H9 (cell line): ENCODE measurements around the gene MTA1. TPM values are rescaled to one million over a fixed set of nuclear protein-coding genes. Genes with fewer than 3 reads are reported as not detected.

ENCODE experiments used
- DNase-seq: peaks from one replicate; pipeline ENCODE4 v3.0.0-alpha.2; 2017
- H2AFZ ChIP-seq: one replicate; pipeline ENCODE4 v1.6.1; 2013; ENCODE audit warnings: mild to moderate bottlenecking, low read length, control low read depth, moderate library complexity
- H2AK5ac ChIP-seq: 2 replicates; pipeline ENCODE4 v1.6.1; 2013; ENCODE audit warnings: low read length, control low read depth, mixed read lengths; ENCODE audit not compliant: insufficient read length
- H2BK120ac ChIP-seq: one replicate; pipeline ENCODE4 v1.6.1; 2013; ENCODE audit warnings: low read depth, mild to moderate bottlenecking, low read length, control low read depth, inconsistent platforms; ENCODE audit not compliant: poor library complexity, severe bottlenecking
- H2BK12ac ChIP-seq: 2 replicates; pipeline ENCODE4 v1.6.1; 2013; ENCODE audit warnings: low read length, control low read depth, mixed read lengths, low read depth; ENCODE audit not compliant: insufficient read length
- H2BK15ac ChIP-seq: 2 replicates; pipeline ENCODE4 v1.6.1; 2013; ENCODE audit warnings: low read depth, low read length, control low read depth
- H2BK20ac ChIP-seq: one replicate; pipeline ENCODE4 v1.6.1; 2013; ENCODE audit warnings: low read depth, mild to moderate bottlenecking, low read length, control low read depth, inconsistent platforms; ENCODE audit not compliant: poor library complexity, severe bottlenecking
- H2BK5ac ChIP-seq: 2 replicates; pipeline ENCODE4 v1.6.1; 2013; ENCODE audit warnings: low read length, control low read depth, mixed read lengths; ENCODE audit not compliant: insufficient read length
- H3K14ac ChIP-seq: 2 replicates; pipeline ENCODE4 v1.6.1; 2013; ENCODE audit warnings: low read length, control low read depth; ENCODE audit not compliant: insufficient read depth
- H3K18ac ChIP-seq: 2 replicates; pipeline ENCODE4 v1.6.1; 2013; ENCODE audit warnings: low read depth, mild to moderate bottlenecking, mixed read lengths, low read length, control low read depth; ENCODE audit not compliant: insufficient read length
- H3K23ac ChIP-seq: 2 replicates; pipeline ENCODE4 v1.6.1; 2013; ENCODE audit warnings: low read length, control low read depth, mixed read lengths, low read depth; ENCODE audit not compliant: insufficient read length
- H3K23me2 ChIP-seq: 2 replicates; pipeline ENCODE4 v1.6.1; 2013; ENCODE audit warnings: low read depth, mild to moderate bottlenecking, mixed read lengths, low read length, control low read depth; ENCODE audit not compliant: insufficient read length, poor library complexity, severe bottlenecking
- H3K27ac ChIP-seq: 2 replicates; pipeline ENCODE4 v1.5.1; 2013; ENCODE audit warnings: low read length, control low read depth, mixed read lengths, low read depth; ENCODE audit not compliant: insufficient read length
- H3K27me3 ChIP-seq: 2 replicates; pipeline ENCODE4 v1.6.1; 2013; ENCODE audit warnings: low read length, control low read depth, inconsistent platforms; ENCODE audit not compliant: insufficient read depth
- H3K4ac ChIP-seq: 2 replicates; pipeline ENCODE4 v1.6.1; 2013; ENCODE audit warnings: low read depth, mild to moderate bottlenecking, control low read depth, inconsistent platforms, low read length, moderate library complexity
- H3K4me1 ChIP-seq: 2 replicates; pipeline ENCODE4 v1.6.1; 2013; ENCODE audit warnings: low read length, control low read depth, inconsistent platforms; ENCODE audit not compliant: insufficient read depth
- H3K4me2 ChIP-seq: 2 replicates; pipeline ENCODE4 v1.6.1; 2013; ENCODE audit warnings: low read length, control low read depth, mixed read lengths; ENCODE audit not compliant: insufficient read length, insufficient read depth
- H3K56ac ChIP-seq: 2 replicates; pipeline ENCODE4 v1.6.1; 2013; ENCODE audit warnings: low read depth, mild to moderate bottlenecking, mixed read lengths, low read length, control low read depth; ENCODE audit not compliant: insufficient read length
- H3K79me1 ChIP-seq: 2 replicates; pipeline ENCODE4 v1.6.1; 2013; ENCODE audit warnings: low read depth, mild to moderate bottlenecking, moderate library complexity, low read length, control low read depth, inconsistent platforms; ENCODE audit not compliant: insufficient read depth, poor library complexity, severe bottlenecking
- H3K79me2 ChIP-seq: 2 replicates; pipeline ENCODE4 v1.6.1; 2013; ENCODE audit warnings: low read length, control low read depth, inconsistent platforms; ENCODE audit not compliant: insufficient read depth
- H3K9ac ChIP-seq: 2 replicates; pipeline ENCODE4 v1.6.1; 2013; ENCODE audit warnings: low read length, control low read depth, mixed read lengths; ENCODE audit not compliant: insufficient read length; ENCODE audit errors: extremely low read depth
- H3K9me3 ChIP-seq: one replicate; pipeline ENCODE4 v1.6.1; 2013; ENCODE audit warnings: low read depth, low read length, inconsistent platforms; ENCODE audit not compliant: control insufficient read depth
- H3T11ph ChIP-seq: one replicate; pipeline ENCODE4 v1.6.1; 2013; ENCODE audit warnings: mild to moderate bottlenecking, low read length, control low read depth, inconsistent platforms
- H4K20me1 ChIP-seq: one replicate; pipeline ENCODE4 v1.6.1; 2013; ENCODE audit not compliant: control insufficient read depth, insufficient read length, insufficient read depth
- H4K5ac ChIP-seq: 2 replicates; pipeline ENCODE4 v1.6.1; 2013; ENCODE audit warnings: low read depth, mild to moderate bottlenecking, mixed read lengths, low read length, control low read depth; ENCODE audit not compliant: insufficient read length
- H4K8ac ChIP-seq: replicated peaks from 2 replicates; pipeline ENCODE4 v1.6.1; 2013; ENCODE audit warnings: low read length, control low read depth, mixed read lengths, low read depth; ENCODE audit not compliant: insufficient read length
- H4K91ac ChIP-seq: 2 replicates; pipeline ENCODE4 v1.6.1; 2013; ENCODE audit warnings: low read depth, mild to moderate bottlenecking, moderate library complexity, mixed read lengths, low read length, control low read depth; ENCODE audit not compliant: insufficient read length
- H3K27ac Mint-ChIP-seq, 3 experiments: 2 replicates in 2 of 3; 3 replicates in 1 of 3; pipeline ENCODE4 v1.8.0; 2020 to 2021; ENCODE audit warnings: mixed read lengths in 3 of 3, mild to moderate bottlenecking in 1 of 3, moderate library complexity in 1 of 3
- H3K27me3 Mint-ChIP-seq: 2 replicates; pipeline ENCODE4 v1.8.0; 2021; ENCODE audit warnings: low read depth, mild to moderate bottlenecking, moderate library complexity, mixed read lengths
- H3K36me3 Mint-ChIP-seq, 3 experiments: 2 replicates in 2 of 3; 3 replicates in 1 of 3; pipeline ENCODE4 v1.8.0; 2020 to 2021; ENCODE audit warnings: low read depth in 3 of 3, mixed read lengths in 3 of 3; ENCODE audit not compliant: insufficient read depth in 1 of 3
- H3K4me1 Mint-ChIP-seq, 2 experiments: 2 replicates each; pipeline ENCODE4 v1.8.0; 2020; ENCODE audit warnings: mixed read lengths in 2 of 2
- H3K4me3 Mint-ChIP-seq, 2 experiments: 2 replicates in 1 of 2; 3 replicates in 1 of 2; pipeline ENCODE4 v1.8.0; 2020 to 2021; ENCODE audit warnings: mild to moderate bottlenecking in 2 of 2, mixed read lengths in 2 of 2, moderate library complexity in 1 of 2
- H3K9me3 Mint-ChIP-seq, 2 experiments: 2 replicates in 1 of 2; 3 replicates in 1 of 2; pipeline ENCODE4 v1.8.0; 2020; ENCODE audit warnings: mild to moderate bottlenecking in 2 of 2, mixed read lengths in 2 of 2, moderate library complexity in 1 of 2
- CTCF ChIP-seq: fragments of 200-600 bp; sonication (generic); conservative IDR thresholded peaks from 3 replicates; pipeline ENCODE4 v1.8.0; 2021; ENCODE audit warnings: antibody characterized with exemption, mild to moderate bottlenecking
- WGBS: extraction: QIAGEN DNeasy Blood & Tissue Kit; methylation state at CpG from one replicate; pipeline ENCODE4 v1.1.7; 2013; ENCODE audit warnings: missing lambda C conversion rate, low lambda C conversion rate, mixed read lengths; ENCODE audit not compliant: insufficient read length; ENCODE audit errors: extremely low coverage; 5-methylcytosine and 5-hydroxymethylcytosine counted together
- total RNA-seq: library from RNA; stranded (reverse); gene quantifications from 2 replicates; pipeline ENCODE4 v1.2.1, GENCODE V29; 2021

The MTA1 gene
- total RNA-seq, 1 experiment from 2014 or later = 230 TPM

- no peak overlapping the region for H2BK12ac ChIP-seq
- no peaks in the 10 kb centered on the region for H3K4me1 ChIP-seq
- no peak overlapping the region for H3K56ac ChIP-seq
- Mint-ChIP-seq H3K27me3 (no peaks in the 10 kb centered on the region), H3K4me3 (no peak overlapping the region), H3K4me1 (no peaks in the 10 kb centered on the region), H3K27ac (no peak overlapping the region), H3K36me3 (peaks cover 16 to 37% (median 21%) of the 10 kb centered on the region in 3 experiments; a peak in 6 of 7 replicates), H3K9me3 (no peaks in the 10 kb centered on the region)
- no peak overlapping the region for H4K91ac ChIP-seq
- no peak overlapping the region for H3T11ph ChIP-seq
- H3K79me2 ChIP-seq = no peaks in the 10 kb centered on the region
- no peak overlapping the region for H2AFZ ChIP-seq
- no peak overlapping the region for H2BK20ac ChIP-seq
- no peaks in the 10 kb centered on the region for H3K79me1 ChIP-seq
- H3K27me3 ChIP-seq = no peaks in the 10 kb centered on the region
- no peak overlapping the region for H3K4ac ChIP-seq
- H4K5ac ChIP-seq = no peak overlapping the region
- H3K23me2 ChIP-seq = no peaks in the 10 kb centered on the region
- no peak overlapping the region for H3K4me2 ChIP-seq
- no peak overlapping the region for H2BK15ac ChIP-seq
- WGBS = no CpG with 5 or more reads among the region's 17 CpGs
- no peak overlapping the region for H3K23ac ChIP-seq
- no peak for DNase-seq
- H3K14ac ChIP-seq = no peak overlapping the region
- no peak overlapping the region for H3K9ac ChIP-seq
- no peak overlapping the region for H3K27ac ChIP-seq
- H3K18ac ChIP-seq = no peak overlapping the region
- H4K20me1 ChIP-seq = no peaks in the 10 kb centered on the region
- no peak overlapping the region for H2AK5ac ChIP-seq
- H3K9me3 ChIP-seq = no peaks in the 10 kb centered on the region
- TF ChIP-seq CTCF = no peak
- H4K8ac ChIP-seq = no peak overlapping the region
- no peak overlapping the region for H2BK120ac ChIP-seq
- H2BK5ac ChIP-seq = no peak overlapping the region
Observed at GRCh38 chr14:105444859-105445258, 25.2 kb downstream of the MTA1 start.
